Measurements from ENCODE around the gene METTL4.

METTL4 gene

GRCh38 chr18:2573408-2573807 is 2.1 kb upstream of the METTL4 start:
- DNase-seq (ENCODE audit: low spot score), result no peak
- no peaks in the 10 kb centered on the region for H3K9me3 Mint-ChIP-seq
- H3K4me1 Mint-ChIP-seq (ENCODE audit: low read depth), result peaks cover 51% of the 10 kb centered on the region
- H3K36me3 Mint-ChIP-seq (ENCODE audit: low read depth), result peaks cover 53% of the 10 kb centered on the region
- no peaks in the 10 kb centered on the region for H3K27me3 Mint-ChIP-seq (ENCODE audit: low read depth)
- H3K27ac Mint-ChIP-seq, result peak overlapping the region; percentile 98
- H3K4me3 Mint-ChIP-seq, result peak overlapping the region; percentile 99

GRCh38 chr18:2572892-2573291 is 1.6 kb upstream of the METTL4 start:
- peaks cover 50% of the 10 kb centered on the region for H3K36me3 Mint-ChIP-seq (ENCODE audit: low read depth)
- no peaks in the 10 kb centered on the region for H3K27me3 Mint-ChIP-seq (ENCODE audit: low read depth)
- no peak for DNase-seq (ENCODE audit: low spot score)
- H3K4me1 Mint-ChIP-seq (ENCODE audit: low read depth), result peaks cover 50% of the 10 kb centered on the region
- H3K4me3 Mint-ChIP-seq, result peak overlapping the region; percentile 99
- no peaks in the 10 kb centered on the region for H3K9me3 Mint-ChIP-seq
- peak overlapping the region; percentile 98 for H3K27ac Mint-ChIP-seq

DNA sequence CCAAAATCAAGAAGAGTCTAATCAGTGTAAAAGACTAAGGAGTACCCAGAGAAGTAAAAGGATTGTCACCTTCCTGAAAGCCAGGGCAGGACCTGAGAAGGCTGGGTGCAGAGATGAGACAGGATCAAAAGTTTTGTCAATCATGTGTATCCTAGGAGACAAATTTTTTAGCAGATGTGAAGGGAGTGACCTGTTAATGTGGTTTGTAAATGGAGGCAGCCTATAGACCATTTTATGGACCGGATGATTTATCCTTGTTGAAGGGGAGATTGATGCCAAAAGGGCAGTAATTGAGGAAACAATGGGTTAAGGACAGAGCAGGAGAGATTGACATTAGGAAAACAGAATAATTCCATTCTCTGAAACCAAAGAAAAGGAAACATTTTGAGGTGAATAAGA is 865 bp upstream of the METTL4 start:
- Mint-ChIP-seq H3K27me3 (ENCODE audit: low read depth) (no peaks in the 10 kb centered on the region), H3K9me3 (no peaks in the 10 kb centered on the region), H3K27ac (peak overlapping the region; percentile 98), H3K4me1 (ENCODE audit: low read depth) (peaks cover 48% of the 10 kb centered on the region), H3K4me3 (peak overlapping the region; percentile 99), H3K36me3 (ENCODE audit: low read depth) (peaks cover 49% of the 10 kb centered on the region)
- no peak for DNase-seq (ENCODE audit: low spot score)

GRCh38 chr18:2570772-2571199 is 519 bp downstream of the METTL4 start:
- DNase-seq (ENCODE audit: low spot score), result peak; percentile 55
- peaks cover 41% of the 10 kb centered on the region for H3K36me3 Mint-ChIP-seq (ENCODE audit: low read depth)
- peaks cover 44% of the 10 kb centered on the region for H3K4me1 Mint-ChIP-seq (ENCODE audit: low read depth)
- H3K27ac Mint-ChIP-seq, result peak overlapping the region; percentile 98
- H3K27me3 Mint-ChIP-seq (ENCODE audit: low read depth), result no peaks in the 10 kb centered on the region
- H3K4me3 Mint-ChIP-seq, result peak overlapping the region; percentile 99
- H3K9me3 Mint-ChIP-seq, result no peaks in the 10 kb centered on the region

GRCh38 chr18:2569338-2570207 is 1.7 kb downstream of the METTL4 start:
- H3K9me3 Mint-ChIP-seq, result no peaks in the 10 kb centered on the region
- peaks cover 41% of the 10 kb centered on the region for H3K4me1 Mint-ChIP-seq (ENCODE audit: low read depth)
- peak overlapping the region; percentile 29 for H3K27ac Mint-ChIP-seq
- H3K36me3 Mint-ChIP-seq (ENCODE audit: low read depth), result peaks cover 40% of the 10 kb centered on the region
- no peak for DNase-seq (ENCODE audit: low spot score)
- H3K27me3 Mint-ChIP-seq (ENCODE audit: low read depth), result no peaks in the 10 kb centered on the region
- H3K4me3 Mint-ChIP-seq, result peak overlapping the region; percentile 99

- Mint-ChIP-seq H3K27me3 (ENCODE audit: low read depth) (no peaks in the 10 kb centered on the region), H3K27ac (peak overlapping the region; percentile 33), H3K4me1 (ENCODE audit: low read depth) (peaks cover 35% of the 10 kb centered on the region), H3K36me3 (ENCODE audit: low read depth) (peaks cover 38% of the 10 kb centered on the region), H3K4me3 (peak overlapping the region; percentile 99), H3K9me3 (no peaks in the 10 kb centered on the region)
- DNase-seq (ENCODE audit: low spot score), result no peak
Measured at GRCh38 chr18:2568605-2569004, 2.7 kb downstream of the METTL4 start.

GRCh38 chr18:2568129-2568528 is 3.2 kb downstream of the METTL4 start:
- Mint-ChIP-seq H3K27ac (no peak overlapping the region), H3K4me3 (no peak overlapping the region), H3K27me3 (ENCODE audit: low read depth) (no peaks in the 10 kb centered on the region), H3K4me1 (ENCODE audit: low read depth) (peaks cover 32% of the 10 kb centered on the region), H3K9me3 (no peaks in the 10 kb centered on the region), H3K36me3 (ENCODE audit: low read depth) (peaks cover 37% of the 10 kb centered on the region)
- no peak for DNase-seq (ENCODE audit: low spot score)

DNA sequence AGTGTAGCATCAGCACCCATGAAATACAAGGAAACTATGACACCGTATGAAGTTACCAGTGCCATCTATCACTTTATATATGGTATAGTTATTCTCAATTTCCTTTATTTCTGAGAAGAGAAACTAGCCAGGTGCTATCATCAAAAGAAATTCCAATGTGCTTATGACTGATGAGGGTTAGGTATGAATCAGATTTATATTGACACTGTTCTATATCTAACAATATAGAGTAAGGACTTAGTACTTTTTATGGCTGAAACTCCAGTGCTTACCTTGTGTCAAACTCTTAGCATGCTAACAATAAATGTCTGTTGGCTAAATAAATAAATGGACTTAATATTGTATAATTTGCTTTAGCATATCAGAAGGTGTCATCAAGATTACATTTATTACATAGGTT is 6.9 kb downstream of the METTL4 start:
- H3K27me3 Mint-ChIP-seq (ENCODE audit: low read depth), result no peaks in the 10 kb centered on the region
- H3K27ac Mint-ChIP-seq, result no peak overlapping the region
- peaks cover 17% of the 10 kb centered on the region for H3K4me1 Mint-ChIP-seq (ENCODE audit: low read depth)
- H3K36me3 Mint-ChIP-seq (ENCODE audit: low read depth), result peaks cover 29% of the 10 kb centered on the region
- H3K4me3 Mint-ChIP-seq, result no peak overlapping the region
- H3K9me3 Mint-ChIP-seq, result no peaks in the 10 kb centered on the region
- no peak for DNase-seq (ENCODE audit: low spot score)

DNA sequence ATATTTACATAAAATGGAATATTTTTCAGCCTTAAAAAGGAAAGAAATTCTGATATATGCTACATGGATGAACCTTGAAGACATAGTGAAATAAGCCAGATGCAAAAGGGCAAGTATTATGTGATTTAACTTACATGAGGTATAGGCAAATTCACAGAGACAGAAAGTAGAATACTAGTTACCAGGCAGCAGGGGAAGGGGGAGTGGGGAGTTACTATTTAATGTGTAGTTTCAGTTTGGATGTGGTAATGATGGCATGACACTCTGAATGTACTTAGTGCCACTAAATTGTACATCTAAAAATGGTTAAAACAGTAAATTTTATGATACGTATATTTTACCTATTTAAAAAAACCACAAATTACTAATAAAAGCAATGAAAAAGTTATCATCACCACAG is 12.1 kb downstream of the METTL4 start:
- Mint-ChIP-seq H3K4me3 (no peak overlapping the region), H3K9me3 (no peaks in the 10 kb centered on the region), H3K4me1 (ENCODE audit: low read depth) (no peaks in the 10 kb centered on the region), H3K27ac (no peak overlapping the region), H3K27me3 (ENCODE audit: low read depth) (no peaks in the 10 kb centered on the region), H3K36me3 (ENCODE audit: low read depth) (peaks cover 8% of the 10 kb centered on the region)
- DNase-seq (ENCODE audit: low spot score), result no peak

DNA sequence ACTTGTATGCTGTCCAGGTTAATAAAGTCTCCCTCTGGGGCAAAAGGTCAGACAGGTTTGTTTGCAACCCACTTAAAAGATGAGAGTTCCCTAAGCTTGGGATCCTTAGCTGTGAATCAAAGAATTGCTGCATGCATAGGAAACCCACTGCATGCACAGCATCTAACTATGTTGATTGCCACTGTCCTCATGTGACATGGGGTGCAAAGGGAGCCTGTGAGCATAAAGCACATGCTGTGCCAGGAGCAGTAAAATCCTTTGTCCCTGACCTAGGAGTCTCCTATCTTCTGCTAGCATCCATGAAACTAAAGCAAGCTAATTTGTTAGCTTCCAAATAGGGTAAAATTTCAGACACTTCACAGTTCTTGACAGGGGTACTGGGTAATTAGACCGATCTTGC is 13.8 kb downstream of the METTL4 start:
- Mint-ChIP-seq H3K4me3 (no peak overlapping the region), H3K4me1 (ENCODE audit: low read depth) (no peaks in the 10 kb centered on the region), H3K9me3 (no peaks in the 10 kb centered on the region), H3K27me3 (ENCODE audit: low read depth) (no peaks in the 10 kb centered on the region), H3K27ac (no peak overlapping the region), H3K36me3 (ENCODE audit: low read depth) (peaks cover 3% of the 10 kb centered on the region)
- DNase-seq (ENCODE audit: low spot score), result no peak

GRCh38 chr18:2555895-2556294 is 15.4 kb downstream of the METTL4 start:
- Mint-ChIP-seq H3K27ac (no peak overlapping the region), H3K36me3 (ENCODE audit: low read depth) (peaks cover 5% of the 10 kb centered on the region), H3K4me3 (no peak overlapping the region), H3K9me3 (no peaks in the 10 kb centered on the region), H3K4me1 (ENCODE audit: low read depth) (no peaks in the 10 kb centered on the region), H3K27me3 (ENCODE audit: low read depth) (no peaks in the 10 kb centered on the region)
- no peak for DNase-seq (ENCODE audit: low spot score)

- H3K4me1 Mint-ChIP-seq (ENCODE audit: low read depth), result no peaks in the 10 kb centered on the region
- H3K36me3 Mint-ChIP-seq (ENCODE audit: low read depth), result peaks cover 9% of the 10 kb centered on the region
- H3K27ac Mint-ChIP-seq, result no peak overlapping the region
- no peak overlapping the region for H3K4me3 Mint-ChIP-seq
- no peak for DNase-seq (ENCODE audit: low spot score)
- no peaks in the 10 kb centered on the region for H3K9me3 Mint-ChIP-seq
- H3K27me3 Mint-ChIP-seq (ENCODE audit: low read depth), result no peaks in the 10 kb centered on the region
Measured at GRCh38 chr18:2554696-2555095, 16.6 kb downstream of the METTL4 start.

- Mint-ChIP-seq H3K36me3 (ENCODE audit: low read depth) (peaks cover 15% of the 10 kb centered on the region), H3K27me3 (ENCODE audit: low read depth) (no peaks in the 10 kb centered on the region), H3K27ac (no peak overlapping the region), H3K4me1 (ENCODE audit: low read depth) (no peaks in the 10 kb centered on the region), H3K4me3 (no peak overlapping the region), H3K9me3 (no peaks in the 10 kb centered on the region)
- DNase-seq (ENCODE audit: low spot score), result no peak
Measured at GRCh38 chr18:2551425-2551824, 19.9 kb downstream of the METTL4 start.

- H3K4me1 Mint-ChIP-seq (ENCODE audit: low read depth), result no peaks in the 10 kb centered on the region
- H3K4me3 Mint-ChIP-seq, result no peak overlapping the region
- no peak for DNase-seq (ENCODE audit: low spot score)
- H3K9me3 Mint-ChIP-seq, result no peaks in the 10 kb centered on the region
- H3K36me3 Mint-ChIP-seq (ENCODE audit: low read depth), result peaks cover 15% of the 10 kb centered on the region
- no peaks in the 10 kb centered on the region for H3K27me3 Mint-ChIP-seq (ENCODE audit: low read depth)
- no peak overlapping the region for H3K27ac Mint-ChIP-seq
Measured at GRCh38 chr18:2549462-2549861, 21.8 kb downstream of the METTL4 start.

Measured in T-helper 2 cell treated with Interferon-gamma antibody and Interleukin-4, amounts not matched to agents 5 μg/mL and 100 μg/mL, for 36 hours (primary cell).